GM12801 (cell line): ENCODE data around the gene DOK5.

Source experiments
- TF ChIP-seq, protein P1 (sequence below): IDR thresholded peaks from one replicate; pipeline ENCODE4 v1.5.1; 2011; ENCODE audit warnings: control low read depth; ENCODE audit not compliant: insufficient read length; ENCODE audit errors: extremely low read depth

Gene DOK5

GRCh38 chr20:54619682-54620081 lies 144.3 kb downstream of the DOK5 start:
- TF ChIP-seq, protein P1, sequence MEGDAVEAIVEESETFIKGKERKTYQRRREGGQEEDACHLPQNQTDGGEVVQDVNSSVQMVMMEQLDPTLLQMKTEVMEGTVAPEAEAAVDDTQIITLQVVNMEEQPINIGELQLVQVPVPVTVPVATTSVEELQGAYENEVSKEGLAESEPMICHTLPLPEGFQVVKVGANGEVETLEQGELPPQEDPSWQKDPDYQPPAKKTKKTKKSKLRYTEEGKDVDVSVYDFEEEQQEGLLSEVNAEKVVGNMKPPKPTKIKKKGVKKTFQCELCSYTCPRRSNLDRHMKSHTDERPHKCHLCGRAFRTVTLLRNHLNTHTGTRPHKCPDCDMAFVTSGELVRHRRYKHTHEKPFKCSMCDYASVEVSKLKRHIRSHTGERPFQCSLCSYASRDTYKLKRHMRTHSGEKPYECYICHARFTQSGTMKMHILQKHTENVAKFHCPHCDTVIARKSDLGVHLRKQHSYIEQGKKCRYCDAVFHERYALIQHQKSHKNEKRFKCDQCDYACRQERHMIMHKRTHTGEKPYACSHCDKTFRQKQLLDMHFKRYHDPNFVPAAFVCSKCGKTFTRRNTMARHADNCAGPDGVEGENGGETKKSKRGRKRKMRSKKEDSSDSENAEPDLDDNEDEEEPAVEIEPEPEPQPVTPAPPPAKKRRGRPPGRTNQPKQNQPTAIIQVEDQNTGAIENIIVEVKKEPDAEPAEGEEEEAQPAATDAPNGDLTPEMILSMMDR, result no peak

DNA sequence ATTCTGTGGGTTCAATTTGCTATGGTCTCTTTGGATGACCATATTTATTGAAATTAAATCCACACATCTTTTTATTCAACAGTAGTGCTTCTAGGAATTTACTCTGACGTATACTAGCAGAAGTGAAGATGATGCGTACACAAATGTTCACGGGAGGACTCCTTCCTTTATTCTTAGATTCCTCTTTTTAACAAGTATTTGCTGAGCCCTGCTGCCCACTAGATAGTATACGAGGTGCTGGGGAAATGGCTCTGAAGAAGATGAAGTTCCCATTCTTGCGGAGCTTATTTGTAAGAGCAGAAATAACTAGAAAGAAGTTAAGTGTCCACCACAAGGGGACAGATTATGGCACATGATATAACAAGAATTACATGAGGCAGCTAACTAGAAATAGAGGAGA lies 145.2 kb downstream of the DOK5 start:
- TF ChIP-seq, protein P1, result no peak

DNA sequence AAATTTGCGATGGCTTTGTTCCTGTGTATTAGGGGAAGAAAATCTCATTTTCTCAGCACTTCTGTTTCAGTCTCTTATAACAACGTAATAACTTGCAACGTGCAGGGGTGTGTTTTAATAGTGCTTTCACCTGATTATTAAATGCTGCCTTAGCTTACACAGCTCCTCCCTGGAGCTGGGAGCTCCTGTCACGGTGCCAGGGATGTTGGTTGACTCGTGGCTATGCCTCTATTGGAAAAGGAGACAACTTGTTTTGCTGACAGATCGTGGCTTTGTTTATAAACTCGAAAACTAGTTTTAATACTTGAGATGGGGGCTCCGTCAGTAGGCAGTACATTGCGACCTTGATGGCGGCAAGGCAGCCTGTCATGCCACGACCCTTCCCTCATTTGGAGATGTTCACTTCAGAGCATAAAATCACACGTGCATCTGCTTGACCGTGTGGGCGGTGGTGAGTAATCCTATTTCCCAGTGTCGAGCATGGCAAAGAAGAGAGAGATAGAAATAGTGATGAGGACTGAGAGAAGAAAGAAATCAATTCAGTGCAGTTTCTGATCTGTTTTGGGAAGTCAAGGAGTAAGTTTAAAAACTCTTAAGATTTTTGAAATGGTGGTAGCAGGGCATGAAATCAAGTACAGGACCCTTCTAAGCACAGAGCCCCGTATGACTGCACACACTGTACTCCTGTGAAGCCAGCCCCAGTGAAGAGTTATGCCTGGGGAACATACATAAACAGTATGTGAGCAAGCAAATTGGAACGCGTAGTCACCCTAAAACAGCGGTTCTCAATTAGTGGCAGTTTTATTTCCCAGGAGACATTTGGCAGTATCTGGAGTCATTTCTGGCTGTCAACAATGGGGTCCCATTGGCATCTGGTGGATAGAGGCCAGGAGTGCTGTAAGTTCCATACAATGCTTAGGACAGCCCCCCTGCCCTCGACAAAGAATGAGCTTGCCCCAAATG lies 147.2 kb downstream of the DOK5 start:
- TF ChIP-seq, protein P1, result no peak

DNA sequence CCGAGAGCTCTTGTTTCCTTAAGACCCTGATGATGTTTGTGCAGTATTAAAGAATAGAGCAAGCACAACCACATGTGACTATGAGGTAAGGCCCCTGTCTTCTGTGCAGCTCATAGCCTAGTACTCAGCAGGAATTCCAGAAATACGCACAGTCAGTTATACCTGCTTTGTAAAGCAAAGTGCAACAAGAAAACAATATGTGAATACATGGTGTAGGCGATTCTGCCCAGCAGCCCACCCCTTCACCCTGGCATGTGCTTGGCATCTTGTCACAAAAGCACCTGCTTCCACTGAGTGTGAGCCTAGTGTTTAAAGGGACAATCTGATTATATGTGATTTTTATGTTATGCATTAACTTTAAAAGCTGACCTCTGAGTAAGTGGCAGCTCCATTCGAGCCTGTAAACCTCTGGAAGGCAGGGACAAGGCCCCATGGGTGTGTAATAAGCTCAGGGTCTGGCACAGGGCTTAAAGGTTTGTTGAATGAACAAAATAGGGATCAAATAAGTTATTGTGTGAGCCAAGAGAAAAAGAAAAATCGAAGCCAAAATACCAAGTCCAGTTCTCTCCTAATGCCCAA lies 148.7 kb downstream of the DOK5 start:
- TF ChIP-seq, protein P1, result no peak

GRCh38 chr20:54624706-54625390 lies 149.5 kb downstream of the DOK5 start:
- TF ChIP-seq, protein P1, result no peak

GRCh38 chr20:54625497-54625896 lies 150.1 kb downstream of the DOK5 start:
- TF ChIP-seq, protein P1, result no peak

- TF ChIP-seq, protein P1, result no peak
Measured at GRCh38 chr20:54626126-54626525, 150.7 kb downstream of the DOK5 start.
